NOMO-1 treated with dmso at 0.1 percent for 144 hours (cell line): ENCODE data around the gene L3MBTL1.

Experiments used
- DNase-seq: peaks from one replicate; lab custom pipeline; 2025; ENCODE audit not compliant: unreplicated experiment; lab: John Stamatoyannopoulos, UW

Gene L3MBTL1

DNA sequence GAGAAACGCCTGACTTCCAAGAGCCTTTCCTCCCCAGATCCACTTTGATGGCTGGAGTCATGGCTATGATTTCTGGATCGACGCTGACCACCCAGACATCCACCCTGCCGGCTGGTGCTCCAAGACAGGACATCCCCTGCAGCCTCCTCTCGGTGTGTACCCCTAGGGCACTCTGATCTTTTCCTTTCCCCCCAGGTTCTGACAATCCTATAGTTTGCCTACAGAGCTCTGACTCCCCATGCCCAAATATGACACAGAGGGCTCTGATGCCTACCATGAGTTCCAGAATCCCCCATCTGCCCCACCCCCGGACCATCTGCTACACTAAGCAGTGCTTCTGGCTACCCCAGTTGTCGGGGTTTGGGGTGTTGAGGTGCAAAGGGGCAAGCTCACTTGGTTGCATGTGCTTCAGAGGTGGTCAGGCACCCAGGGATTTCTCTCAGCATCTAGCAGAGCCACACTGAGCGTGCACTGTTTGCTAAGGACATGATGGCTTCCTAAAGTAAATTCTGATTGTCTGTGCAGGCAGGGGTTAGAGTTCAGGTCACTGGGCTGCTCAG, 27.4 kb downstream of the L3MBTL1 start:
- no peak for DNase-seq

DNA sequence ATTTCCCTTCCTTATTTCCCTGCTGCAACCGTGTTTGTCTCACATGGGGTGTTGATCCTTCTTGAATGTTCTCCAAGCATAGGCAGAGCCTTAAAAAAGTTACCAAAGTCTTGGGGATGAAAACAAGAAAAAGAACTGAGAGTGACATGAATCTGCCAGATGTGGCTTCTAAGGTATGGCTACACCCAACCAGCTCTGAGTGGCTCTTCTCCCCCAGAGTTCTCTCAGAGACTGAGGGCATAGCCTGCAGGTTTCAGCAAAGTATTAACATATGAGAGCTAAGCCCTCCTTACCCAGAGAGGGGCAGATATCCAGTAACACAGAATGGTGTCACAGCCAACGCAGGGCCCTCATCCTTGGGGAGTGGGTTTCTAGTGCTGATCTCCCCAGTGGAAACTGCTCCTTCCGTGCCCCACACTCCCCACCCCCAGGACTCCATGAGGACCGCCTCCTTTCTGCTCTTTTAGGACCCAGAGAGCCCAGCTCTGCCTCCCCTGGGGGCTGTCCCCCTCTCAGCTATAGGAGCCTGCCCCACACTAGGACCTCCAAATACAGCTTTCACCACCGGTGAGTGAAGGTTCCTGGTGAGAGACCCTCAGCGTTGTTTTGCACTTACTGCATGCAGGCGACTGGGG, 28.0 kb downstream of the L3MBTL1 start:
- no peak for DNase-seq

DNA sequence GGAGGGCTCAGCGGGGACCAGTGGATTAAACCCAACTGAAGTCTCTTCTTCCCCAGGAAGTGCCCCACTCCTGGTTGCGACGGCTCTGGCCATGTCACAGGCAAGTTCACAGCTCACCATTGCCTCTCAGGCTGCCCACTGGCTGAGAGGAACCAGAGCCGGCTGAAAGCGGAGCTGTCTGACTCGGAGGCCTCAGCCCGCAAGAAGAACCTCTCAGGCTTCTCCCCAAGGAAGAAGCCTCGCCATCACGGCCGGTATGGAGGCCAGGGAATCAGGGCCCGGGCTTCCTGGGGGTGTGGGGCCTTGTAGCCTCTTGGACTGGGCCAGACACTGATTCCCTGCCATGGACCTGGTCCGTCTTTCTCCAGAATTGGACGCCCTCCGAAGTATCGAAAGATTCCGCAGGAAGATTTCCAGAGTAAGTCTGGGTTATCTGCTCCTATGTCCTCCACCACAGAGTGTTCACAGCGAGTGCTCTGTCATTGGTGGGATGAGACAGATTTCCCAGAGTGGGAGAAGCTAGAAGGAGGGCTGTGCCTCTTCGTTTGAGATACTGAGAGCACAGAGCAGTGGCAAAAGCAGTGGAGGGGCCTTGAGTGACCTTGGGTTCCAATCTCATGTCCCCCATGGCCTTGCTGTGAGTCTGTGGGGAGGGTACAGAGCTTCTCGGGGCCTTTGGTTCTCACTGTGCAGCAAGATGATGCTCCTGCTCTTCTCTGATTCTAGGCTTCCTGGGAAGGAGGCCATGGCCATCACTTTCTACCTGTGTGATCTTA, 28.7 kb downstream of the L3MBTL1 start:
- no peak for DNase-seq

DNA sequence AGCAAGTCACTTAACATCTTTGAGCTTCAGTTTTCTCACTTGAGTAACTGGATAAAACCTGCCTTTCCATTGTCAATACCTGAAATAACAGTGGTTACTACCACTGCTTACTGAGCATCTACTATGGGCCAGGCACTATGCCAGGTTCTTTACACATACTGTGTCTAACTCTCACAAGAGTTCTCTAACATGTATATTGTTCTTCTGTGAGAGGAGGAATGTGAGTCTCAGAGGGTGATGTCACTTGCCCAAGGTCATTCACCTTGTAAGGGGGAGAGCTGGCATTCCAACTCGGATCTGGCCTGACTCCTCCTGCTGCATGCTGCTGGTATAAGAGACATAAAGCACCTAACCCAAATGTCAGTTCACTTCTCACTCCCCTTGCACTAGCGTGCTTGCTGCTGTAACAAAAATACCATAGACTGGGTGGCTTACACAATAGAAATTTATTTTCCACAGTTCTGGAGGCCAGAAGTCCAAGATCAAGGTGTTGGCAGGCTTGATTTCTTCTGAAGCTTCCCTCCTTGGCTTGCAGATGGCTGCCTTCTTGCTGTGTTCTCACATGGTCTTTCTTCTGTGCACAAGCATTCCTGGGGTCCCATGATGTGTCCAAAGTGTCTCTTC, 29.4 kb downstream of the L3MBTL1 start:
- no peak for DNase-seq

DNA sequence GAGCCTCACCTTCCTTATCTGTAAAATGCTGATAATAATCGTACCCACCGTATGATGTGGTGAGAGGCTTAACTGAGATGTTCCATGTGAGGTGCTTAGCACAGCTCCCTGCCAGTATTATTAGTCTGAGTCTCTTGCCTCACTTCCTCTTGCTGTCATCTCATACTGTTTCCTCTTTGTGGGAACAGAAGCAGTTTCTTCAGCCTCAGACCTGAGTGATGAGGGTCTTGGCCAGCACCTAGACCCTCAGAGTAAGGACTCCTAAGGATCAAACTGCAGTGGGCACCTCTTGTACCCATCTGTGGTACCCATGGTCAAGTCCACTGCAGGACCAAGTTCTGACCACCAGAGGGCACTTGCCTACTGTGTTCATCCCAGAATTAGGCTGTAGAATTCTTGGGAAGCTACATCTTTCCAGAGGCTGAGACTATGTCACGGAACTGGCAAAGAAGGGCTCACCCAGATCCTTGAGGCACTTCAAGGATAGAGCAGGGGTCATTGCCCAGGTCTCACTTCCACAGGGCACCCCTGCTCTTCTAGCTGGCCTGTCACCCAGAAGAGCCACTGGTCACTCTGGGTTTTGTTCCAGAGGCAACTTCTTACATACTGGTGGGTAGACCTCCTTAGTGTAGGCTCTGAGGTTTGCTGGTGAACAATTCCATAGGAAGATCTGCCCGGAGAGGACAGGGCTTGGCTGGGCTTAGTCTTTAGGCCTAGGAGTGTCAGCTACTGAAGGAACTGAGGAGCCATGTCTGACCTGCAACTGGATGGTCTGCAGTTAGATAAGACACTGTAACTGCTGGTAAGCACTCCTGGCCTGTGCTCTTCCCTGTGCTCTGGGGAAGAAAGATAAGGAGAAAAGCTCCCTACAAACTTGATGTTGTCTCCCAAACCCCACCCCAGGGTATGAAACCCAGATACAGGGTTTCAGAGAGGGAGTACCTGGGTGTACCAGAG, 30.7 kb downstream of the L3MBTL1 start:
- peak; percentile 53 for DNase-seq

DNA sequence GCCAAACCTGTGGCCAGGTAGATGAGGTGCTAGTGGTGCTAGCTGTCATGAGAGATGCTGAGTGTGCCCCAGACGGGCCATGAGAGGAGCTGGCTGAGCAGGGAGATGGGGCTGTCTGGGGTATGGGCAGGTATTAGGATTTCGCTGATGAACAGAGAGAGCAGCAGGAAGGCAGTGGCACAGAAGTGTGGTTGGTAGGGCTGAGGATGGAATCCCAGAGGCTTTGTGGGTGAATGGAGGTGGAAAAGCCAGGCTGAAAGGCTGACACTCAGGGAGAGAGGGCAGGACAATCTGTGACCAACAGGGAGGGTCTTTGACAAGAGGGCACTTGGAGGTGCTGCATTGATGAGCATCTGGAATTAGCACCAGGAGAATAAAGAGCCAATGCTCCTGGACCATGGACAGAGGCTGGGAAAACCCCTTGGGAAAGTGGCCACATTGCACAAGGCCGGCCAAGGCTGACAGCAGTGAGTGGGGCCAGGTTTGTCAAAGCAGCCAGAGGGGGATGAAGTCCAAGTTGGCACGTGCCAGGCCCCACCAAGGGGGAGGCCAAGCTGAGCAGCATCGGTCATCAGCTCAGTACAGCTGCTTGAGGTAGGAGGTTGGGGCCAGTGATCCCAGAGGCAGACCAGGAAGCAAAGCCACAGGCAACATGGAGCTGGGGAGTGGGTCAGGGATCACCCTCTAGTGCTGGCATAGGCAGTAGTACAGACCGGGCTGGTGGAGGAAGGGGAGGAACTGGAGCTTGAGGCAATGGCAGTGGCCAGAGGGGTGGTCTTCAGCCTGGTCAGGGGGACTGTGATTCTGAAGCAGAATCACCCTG, 31.6 kb downstream of the L3MBTL1 start:
- no peak for DNase-seq

DNA sequence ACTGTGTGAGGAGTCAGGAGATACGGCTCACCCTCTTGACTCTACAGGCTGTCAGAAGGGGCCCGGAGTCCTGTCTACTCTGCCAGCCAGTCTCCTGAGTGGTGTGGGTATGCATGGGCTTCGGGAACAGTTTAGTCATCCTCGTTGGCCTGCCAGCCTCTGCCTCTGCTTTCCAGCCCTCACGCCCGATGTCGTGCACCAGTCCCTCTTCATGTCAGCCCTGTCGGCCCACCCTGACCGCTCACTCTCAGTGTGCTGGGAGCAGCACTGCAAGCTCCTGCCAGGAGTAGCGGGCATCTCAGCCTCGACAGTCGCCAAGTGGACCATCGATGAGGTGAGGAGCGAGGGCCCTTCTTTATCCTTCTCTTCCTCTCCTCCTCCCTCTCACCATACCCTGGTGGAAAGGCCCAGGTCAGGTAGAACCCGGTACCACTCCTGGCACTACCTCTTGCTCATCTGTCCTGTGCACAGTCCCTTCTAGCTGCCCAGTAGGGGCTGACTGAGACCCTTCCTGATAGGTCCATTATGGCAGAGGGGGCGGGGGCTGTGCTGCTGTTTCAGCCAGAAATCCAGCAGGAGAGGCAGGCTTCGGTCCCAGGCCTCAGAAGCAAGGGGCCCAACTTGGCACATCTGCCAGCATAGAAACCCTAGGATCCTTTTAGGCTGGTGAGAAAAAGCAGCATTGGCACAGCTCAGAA, 32.6 kb downstream of the L3MBTL1 start:
- no peak for DNase-seq

DNA sequence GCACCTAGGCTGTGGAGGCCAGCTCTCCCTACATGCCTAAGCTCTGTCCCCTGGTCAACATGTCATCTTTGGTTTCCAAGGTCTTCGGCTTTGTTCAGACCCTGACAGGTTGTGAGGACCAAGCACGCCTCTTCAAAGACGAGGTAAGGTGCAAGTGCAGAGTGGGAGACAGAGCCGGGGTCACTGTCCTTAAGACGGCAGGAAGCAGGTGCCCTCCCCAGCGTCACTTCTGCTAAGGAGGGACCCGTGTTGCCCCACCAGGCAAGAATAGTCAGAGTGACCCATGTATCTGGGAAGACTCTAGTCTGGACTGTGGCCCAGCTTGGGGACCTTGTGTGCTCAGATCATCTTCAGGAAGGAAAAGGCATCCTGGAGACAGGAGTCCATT, 33.2 kb downstream of the L3MBTL1 start:
- DNase-seq, result no peak

DNA sequence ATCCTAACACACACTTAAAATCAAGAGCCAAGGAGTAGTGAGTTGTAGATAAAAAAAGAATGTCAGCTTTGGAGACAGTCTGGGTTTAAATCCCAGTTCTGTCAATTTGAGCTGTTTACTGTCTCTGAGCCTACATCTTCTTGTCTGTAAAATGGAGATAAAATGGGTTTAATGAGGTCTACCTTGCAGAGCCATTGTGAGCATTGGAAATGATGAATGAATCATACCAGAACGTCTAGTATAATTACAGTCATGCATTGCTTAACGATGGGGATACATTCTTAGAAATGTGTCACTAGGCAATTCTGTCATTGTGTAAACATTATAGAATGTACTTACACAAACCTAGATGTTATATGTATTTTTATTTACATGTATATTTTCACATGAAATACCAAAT, 33.7 kb downstream of the L3MBTL1 start:
- DNase-seq, result no peak

DNA sequence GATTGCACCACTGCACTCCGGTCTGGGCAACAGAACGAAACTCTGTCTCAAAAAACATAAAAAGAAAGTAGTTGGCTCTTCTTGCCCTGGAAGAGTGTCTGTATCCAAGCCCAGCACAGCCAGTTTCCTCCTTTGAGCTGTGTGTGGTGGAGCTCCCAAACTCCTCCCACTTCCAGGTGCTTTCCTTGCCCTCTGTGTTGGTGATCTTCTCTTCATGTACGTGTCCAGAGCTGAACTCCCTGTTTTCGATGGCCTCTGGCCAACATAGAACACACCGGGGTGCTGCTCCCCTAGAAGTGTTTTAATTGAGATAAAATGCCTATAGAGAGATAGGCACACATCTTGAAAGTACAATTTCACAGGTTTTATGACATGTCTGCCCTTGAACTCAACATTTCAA, 34.7 kb downstream of the L3MBTL1 start:
- no peak for DNase-seq

DNA sequence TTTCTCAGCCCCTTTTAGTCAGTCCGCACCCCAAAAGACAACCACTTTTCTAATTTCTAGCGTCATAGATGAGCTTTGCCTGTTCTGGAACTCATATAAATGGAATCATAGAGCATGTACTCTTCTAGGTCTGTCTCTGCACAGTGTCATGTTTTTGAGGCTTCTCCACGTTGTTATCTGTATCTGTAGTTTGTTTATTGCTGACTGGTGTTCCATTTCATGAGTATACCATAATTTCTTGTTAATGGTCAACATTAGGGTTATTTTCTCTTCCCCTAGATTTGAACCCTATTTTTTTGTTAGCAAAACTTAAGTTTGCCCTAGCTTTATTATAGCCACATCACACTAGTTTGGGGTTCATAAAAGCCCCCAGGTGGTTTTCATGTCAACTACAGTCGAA, 35.2 kb downstream of the L3MBTL1 start:
- no peak for DNase-seq

DNA sequence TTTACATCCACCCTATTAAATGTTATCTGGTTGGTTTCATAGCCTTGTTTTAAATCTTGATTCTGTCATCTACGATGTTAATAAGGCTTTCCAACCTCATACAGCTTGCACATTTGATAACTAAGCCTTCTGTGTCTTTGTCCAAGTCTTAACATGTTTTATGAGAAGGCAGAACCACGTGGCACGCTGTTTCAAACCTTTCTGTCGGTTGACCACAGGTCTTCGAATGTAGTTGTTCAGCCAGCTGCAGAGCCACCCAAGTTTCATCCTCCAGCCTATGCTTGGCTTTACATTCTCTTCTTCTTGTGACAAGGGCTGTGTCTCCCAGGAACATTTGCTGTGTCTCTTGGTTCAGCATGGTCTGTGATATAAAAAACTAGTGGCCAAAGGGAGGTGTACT, 35.6 kb downstream of the L3MBTL1 start:
- DNase-seq, result no peak

DNA sequence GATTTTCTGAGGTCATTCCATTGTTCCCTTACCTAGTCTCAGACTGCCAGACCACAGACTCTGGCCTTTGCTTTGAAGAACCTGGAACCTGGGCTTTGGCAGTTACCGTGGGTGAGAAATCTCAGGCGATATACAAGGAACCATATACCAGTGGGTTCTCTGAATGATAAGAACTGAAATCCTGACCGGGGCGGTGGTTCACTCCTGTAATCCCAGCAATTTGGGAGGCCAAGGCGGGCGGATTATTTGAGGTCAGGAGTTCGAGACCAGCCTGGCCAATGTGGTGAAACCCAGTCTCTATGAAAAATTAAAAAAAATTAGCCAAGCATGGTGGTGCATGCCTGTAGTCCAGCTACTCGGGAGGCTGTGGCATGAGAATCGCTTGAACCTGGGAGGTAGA, 37.0 kb downstream of the L3MBTL1 start:
- DNase-seq, result no peak

DNA sequence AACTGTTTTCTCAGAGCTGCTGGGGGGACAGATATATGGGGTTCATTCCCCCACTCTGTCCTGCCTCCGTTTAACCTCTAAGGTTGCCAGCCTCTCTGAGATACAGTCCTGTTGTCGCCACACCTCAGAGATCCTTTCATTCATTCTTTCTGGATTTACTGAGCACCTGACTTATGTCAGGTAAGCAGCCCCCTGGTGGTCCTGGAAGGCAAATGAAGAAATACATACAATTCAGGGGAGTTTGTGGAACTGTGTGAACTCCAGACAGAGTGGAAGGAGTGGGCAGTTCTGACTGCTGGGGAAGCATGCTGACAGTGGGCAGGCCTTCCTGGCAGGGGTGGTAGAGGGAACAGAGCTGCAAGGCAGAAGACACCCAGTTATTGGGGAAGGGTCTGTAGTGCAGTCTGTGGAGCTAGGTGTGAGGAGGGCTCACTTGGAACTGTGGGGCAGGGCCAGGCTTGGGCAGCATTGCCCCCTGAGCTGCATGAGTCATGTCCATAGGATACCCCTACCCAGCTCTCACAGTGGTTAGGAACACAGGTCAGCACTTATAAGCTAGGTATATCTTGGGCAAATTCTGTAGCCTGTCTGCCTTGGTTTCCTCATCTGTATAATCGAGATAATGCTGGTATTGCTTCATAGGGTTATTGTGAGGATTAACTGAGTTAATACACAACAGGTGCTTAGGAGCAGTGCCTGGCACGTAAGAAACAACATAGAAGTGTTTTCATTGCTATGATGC, 38.5 kb downstream of the L3MBTL1 start:
- no peak for DNase-seq

DNA sequence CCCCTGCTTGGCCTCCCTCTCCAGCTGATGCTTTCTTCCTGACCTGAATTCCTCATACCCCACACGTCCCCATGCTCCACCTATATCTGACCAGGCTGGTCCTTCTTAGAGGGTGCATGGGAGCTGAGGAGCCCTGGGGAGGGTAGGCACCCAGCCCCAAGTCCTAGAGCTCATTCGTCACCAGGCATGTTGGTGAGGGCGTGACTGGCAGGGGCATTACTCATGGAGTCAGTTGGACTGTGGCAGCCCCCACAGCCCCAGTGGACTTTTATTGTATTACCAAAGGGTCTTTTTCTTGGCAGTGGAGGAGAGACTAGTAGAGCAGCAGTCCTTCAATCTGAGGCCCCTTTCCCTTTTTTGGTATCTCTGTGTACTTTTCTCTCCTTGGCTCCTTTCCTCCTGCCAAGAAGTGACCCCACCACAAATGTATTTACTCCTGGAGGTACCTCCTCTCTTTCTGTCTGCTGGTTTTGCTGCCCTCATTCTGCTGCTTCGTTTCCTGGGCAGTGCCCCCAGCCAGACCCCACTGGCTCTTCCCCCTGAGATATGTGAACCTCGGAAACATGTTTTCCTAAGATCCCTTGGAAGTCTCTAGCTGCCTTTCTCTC, 40.9 kb downstream of the L3MBTL1 start:
- no peak for DNase-seq

DNA sequence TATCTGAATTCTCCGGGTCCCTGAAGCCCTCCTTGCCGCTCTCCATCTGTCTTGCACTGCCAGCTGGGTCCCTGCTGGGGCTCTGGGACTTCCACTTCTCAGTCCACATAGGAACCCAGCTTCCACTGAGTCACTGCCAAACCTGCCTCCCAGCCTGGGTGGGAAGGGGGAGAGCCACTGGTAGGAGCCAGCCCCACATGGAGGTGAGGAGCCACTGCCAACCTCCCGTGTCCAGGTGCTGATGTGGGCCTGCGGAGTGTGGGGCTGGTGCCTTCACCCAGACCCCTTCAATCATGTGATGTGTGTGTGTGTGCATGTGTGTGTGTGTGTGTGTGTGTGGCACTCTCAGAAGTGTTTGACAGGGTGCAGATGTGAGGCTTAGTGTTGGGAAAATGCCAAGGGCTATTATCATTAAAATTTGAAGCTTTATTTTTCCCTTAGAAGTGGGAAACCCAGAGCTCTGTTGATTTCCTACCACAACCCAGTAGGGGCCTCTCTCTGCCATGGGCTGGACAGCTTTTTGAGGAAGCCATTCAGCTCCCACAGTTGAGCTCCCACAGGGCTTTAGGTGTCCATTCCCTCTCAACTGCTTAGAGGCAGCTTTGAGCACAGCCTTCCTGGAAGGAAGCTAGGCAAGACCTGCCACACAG, 42.0 kb downstream of the L3MBTL1 start:
- no peak for DNase-seq

DNA sequence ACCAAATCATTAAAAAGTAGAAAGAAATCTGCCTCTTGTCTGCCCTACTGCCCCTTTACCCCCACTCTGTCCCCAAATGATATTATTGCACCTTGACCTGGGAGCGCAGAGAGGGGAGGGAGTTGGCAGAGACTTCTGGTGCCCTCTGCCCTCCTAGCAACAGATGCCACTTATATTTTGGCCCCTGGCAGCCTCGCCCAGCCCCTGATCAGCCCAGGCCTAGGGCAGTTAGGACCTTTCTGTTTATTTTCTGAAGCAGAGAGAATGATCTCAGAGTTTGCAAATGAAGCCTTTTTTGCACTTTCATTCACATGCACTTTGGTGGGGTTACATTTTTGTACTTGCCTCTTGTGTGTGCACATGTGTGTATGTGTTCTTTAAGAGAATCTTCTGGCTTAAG, 43.0 kb downstream of the L3MBTL1 start:
- no peak for DNase-seq

DNA sequence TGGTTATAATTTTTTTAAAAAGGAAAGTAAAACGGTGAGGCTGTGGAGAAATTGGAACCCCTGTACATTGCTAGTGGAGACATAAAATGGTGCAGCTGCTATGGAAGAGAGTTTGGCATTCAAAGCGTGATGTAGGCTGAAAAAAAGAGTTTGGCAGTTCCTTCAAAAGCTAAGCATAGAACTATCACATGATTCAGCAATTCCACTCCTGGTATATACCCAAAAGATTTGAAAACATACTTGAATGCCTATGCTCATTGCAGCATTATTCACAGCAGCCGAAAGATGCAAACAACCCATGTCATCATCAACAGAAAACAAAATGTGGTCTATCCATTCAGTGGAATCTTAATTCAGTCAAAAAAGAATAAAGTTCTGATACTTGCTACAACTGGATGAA, 46.9 kb downstream of the L3MBTL1 start:
- DNase-seq, result no peak
